ENCODE measurements around the gene AATK.

AATK gene

DNA sequence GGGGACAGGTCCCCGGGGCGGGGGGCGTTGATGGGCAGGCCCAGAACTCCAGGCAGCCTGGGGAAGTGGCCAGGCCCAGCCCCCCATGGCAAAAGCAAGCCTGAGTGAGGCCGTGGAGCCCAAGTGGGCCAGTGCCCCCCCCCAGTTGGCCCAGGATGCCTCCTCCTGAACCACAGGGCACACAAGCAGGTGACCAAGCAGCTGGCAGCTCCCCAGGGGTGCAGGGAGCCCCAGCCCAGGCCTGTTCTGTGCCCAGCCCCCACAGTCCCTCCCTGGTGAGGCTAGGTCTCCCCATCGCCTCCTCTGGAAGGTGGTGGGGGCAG, 38.9 kb downstream of the AATK start:
- TF ChIP-seq, protein P1, sequence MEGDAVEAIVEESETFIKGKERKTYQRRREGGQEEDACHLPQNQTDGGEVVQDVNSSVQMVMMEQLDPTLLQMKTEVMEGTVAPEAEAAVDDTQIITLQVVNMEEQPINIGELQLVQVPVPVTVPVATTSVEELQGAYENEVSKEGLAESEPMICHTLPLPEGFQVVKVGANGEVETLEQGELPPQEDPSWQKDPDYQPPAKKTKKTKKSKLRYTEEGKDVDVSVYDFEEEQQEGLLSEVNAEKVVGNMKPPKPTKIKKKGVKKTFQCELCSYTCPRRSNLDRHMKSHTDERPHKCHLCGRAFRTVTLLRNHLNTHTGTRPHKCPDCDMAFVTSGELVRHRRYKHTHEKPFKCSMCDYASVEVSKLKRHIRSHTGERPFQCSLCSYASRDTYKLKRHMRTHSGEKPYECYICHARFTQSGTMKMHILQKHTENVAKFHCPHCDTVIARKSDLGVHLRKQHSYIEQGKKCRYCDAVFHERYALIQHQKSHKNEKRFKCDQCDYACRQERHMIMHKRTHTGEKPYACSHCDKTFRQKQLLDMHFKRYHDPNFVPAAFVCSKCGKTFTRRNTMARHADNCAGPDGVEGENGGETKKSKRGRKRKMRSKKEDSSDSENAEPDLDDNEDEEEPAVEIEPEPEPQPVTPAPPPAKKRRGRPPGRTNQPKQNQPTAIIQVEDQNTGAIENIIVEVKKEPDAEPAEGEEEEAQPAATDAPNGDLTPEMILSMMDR (IDR thresholded peaks at IDR 0.05; ENCODE audit: low read depth, low read length, missing control alignments): no peak
- no peak for DNase-seq (ENCODE audit: extremely low read depth, low read depth)
- no peak overlapping the region for H3K4me3 ChIP-seq (replicated peaks; ENCODE audit: low read depth, low read length)

DNA sequence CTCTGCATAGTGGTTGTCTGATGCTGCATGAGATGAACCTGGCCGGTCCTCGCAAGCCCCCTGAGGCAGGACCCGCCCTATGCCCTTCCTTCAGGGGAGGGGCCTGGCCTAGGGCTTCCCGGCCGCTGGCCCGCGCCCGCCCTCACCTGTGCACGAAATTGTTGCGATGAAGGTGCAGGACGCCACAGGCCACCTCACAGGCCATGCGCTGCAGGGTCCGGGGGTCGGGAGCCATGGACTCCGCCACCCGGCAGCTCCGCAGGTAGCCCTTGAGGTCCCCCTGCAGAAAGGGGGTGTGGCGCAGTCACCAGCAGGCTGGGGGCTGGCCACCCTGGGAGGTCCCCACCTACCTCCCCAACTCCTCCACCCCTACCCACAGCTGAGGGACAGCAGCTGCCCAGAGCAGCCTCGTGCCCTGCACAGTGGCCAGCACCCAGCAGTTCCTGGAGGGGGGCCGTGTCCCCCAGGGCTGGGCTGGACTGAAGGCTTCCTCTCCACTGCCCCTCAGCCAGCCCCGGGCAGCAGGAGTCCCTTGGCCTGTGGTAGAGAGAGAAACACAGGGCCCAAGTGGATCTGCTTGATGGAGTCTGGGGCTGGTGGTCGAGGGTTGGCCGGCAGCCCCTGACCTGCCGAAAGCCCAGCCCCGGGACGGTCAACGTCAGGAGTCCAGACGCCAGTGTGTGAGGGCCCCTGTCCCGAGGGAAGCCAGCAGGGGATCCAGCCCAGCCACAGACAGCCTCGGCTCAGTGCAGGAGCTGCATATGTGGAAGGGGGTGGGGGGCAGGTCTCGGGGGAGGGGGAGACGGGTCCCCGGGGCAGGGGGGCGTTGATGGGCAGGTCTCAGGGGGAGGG, 39.5 kb downstream of the AATK start:
- DNase-seq (ENCODE audit: extremely low read depth, low read depth): no peak
- H3K4me3 ChIP-seq (replicated peaks; ENCODE audit: low read depth, low read length): no peak overlapping the region
- TF ChIP-seq, protein P1 (IDR thresholded peaks at IDR 0.05; ENCODE audit: low read depth, low read length, missing control alignments): no peak

DNA sequence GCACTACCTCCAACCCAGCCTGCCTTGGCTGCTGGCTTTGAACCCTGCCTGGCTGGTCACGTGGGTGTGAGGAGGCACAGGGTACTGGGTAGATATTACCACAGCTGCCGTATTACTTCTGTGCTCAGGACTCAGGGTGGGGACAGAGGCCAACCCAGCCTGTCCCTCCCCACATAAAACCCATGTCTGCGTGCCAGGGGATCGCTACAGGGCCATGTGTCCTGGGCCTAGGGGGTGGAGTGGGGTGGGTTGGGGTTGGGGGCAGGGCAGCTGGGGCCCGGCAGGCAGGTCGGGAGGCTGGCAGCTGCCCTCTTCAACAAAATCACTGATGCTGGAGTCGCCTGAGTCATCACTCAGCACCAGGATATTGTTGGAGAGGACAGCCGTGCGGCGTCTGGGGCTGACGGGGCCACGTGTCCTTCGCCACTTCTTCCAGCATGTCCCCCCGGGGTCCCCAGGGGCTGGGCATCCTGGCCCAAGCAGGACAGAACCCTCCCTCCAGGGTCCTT, 40.4 kb downstream of the AATK start:
- H3K4me3 ChIP-seq (replicated peaks; ENCODE audit: low read depth, low read length): no peak overlapping the region
- TF ChIP-seq, protein P1 (IDR thresholded peaks at IDR 0.05; ENCODE audit: low read depth, low read length, missing control alignments): no peak
- DNase-seq (ENCODE audit: extremely low read depth, low read depth): no peak

DNA sequence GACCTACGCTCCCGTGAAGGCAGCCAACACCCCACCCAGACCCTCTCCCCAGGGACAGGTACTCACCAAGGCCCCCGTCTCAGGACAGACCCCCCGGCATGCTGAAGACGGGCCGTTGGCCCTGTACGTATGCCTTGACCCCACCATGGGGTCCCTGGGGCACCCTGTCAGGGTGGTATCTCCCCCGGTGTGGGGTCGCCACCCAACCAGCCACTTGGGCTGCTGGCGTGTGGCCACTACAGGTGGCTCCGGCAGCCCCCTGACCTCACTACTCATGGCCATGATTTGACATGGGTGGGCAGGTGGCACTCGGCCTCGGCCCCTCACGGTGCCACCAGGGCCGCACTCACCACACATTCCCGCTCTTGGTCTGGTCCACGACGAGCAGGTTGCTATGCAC, 41.6 kb downstream of the AATK start:
- TF ChIP-seq, protein P1 (IDR thresholded peaks at IDR 0.05; ENCODE audit: low read depth, low read length, missing control alignments): no peak
- no peak overlapping the region for H3K4me3 ChIP-seq (replicated peaks; ENCODE audit: low read depth, low read length)
- no peak for DNase-seq (ENCODE audit: extremely low read depth, low read depth)

DNA sequence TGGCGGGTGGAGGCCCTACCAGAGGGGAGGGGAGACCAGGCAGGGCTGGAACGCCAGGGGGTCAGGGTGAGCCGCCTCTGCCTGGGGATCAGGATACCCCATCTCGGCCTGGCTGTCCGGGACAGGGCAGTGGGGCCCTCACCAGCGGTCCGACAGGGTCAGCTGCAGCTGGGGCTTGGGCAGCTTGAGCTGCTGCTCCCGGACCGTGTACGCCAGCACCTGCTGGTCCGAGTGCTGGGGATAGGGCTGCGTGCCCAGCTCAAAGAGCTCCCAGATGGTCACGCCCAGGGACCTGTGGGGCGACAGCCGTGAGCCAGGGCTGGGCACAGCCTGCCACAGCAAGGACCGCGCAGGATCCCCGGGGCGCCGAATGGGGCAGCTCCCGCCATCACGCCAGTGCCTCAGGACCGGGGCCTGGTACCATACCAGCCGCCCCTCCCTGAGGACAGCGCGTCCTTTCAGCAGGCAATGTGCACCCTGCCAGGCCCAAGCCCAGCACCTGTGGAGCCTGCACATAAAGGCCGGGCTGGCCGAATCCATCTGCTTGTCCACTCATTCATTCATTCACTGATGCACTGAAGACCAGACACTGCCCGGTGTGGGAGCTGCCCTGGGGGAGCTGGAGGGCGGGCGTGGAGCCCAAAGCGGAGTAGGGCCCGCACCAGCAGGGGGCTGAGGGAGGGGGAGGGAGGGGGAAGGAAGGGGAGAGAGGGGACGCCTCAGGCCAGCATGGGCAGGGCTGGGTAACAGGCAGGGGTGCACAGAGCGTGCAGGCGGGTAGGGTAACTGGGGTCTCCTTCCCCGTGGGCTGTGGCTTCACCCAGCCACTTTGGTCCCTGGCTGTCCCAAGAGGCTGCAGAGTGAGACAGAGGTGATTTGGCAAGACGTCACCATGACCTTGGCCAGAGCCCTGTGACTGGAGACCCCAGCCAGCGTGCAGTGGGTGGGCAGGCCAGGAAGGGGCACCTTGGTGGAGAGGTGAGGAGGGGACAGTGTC, 42.7 kb downstream of the AATK start:
- TF ChIP-seq, protein P1 (IDR thresholded peaks at IDR 0.05; ENCODE audit: low read depth, low read length, missing control alignments): no peak
- DNase-seq (ENCODE audit: extremely low read depth, low read depth): no peak
- no peak overlapping the region for H3K4me3 ChIP-seq (replicated peaks; ENCODE audit: low read depth, low read length)

DNA sequence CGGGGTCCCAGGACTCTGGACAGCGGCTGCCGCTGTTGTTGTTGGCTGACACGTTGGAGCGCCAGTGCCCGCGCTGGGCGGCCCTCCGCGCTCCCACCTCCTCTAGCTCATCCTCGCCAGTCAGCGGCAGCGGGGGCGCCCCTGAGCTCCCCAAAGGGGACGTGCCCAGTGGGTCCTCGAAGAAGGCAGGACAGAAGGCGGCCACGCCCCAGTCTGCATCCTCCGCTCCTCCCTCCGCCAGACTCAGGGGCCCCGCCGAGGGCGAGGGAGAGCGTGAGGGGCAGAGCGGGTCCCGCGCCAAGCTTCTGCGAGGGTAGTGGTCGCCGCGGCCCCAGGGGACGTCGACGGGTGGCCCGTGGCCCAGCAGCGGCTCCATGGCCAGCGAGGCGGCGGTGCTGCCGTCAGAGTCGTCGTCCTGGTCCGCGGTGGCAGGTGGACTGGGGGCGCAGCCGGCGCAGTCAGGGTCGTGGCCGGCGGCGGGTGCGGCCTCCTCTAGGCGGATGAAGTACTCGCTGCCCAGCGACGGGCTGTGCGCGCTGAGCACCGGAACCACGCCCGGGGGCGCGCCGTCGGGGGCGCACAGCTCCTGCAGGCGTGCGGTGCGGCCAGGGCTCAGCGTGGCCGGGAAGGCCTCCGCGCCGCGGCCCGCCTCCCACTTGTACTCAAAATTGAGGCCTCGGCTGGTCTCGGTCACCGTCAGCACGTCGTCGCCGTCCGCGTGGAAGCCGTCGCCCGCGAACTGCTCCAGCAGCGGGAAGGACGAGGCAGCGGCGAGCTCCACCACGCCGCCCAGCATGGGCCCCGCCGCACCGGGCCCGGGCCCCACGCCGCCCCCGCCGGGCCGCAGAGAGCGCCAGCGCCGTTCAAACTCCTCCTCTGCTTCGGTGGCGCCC, 43.9 kb downstream of the AATK start:
- TF ChIP-seq, protein P1 (IDR thresholded peaks at IDR 0.05; ENCODE audit: low read depth, low read length, missing control alignments): no peak

More for the DNA sequence above, 43.9 kb downstream of the AATK start:
- no peak overlapping the region for H3K4me3 ChIP-seq (replicated peaks; ENCODE audit: low read depth, low read length)
- DNase-seq (ENCODE audit: extremely low read depth, low read depth): no peak
